Measurements from ENCODE around the gene A2M. TPM values are rescaled to one million over a fixed set of nuclear protein-coding genes. Genes with fewer than 3 reads are reported as not detected.

Gene A2M
- total RNA-seq, 1 experiment from 2014 or later: 1.9 TPM

DNA sequence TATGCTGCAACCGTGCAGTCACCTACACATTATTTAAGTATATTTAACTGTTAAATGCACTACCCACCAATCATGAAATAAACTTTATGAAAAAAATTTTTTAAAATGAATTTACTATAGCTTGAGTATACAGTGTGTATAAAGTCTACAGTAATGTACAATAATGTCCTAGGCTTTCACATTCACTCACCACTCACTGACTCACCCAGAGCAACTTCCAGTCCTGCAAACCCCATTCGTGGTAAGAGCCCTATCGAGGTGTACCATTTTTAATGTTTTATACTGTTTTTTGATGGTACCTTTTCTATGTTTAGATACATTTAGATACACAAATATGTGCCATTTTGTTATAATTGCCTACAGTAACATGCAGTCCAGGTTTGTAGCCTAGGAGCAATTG, 78.3 kb downstream of the A2M start:
- ATAC-seq (no peak), DNase-seq (ENCODE audit: low spot score) (no peak)
- H3K27me3 Mint-ChIP-seq (ENCODE audit: low read depth): no peaks in the 10 kb centered on the region; the same call in 1 of the 2 replicates
- no peak overlapping the region for H3K27ac Mint-ChIP-seq
- ChIA-PET CTCF (interaction anchor here (1.4 to 3.8 kb wide), 4 partner anchors 11 to 88 kb away, joined by 3 to 36 read pairs (median 4); partner anchors contain the start of gene M6PR), POLR2A (no interaction called here)
- H3K36me3 Mint-ChIP-seq: peaks cover 7% of the 10 kb centered on the region
- H3K4me3 Mint-ChIP-seq: no peak overlapping the region
- peaks cover 9% of the 10 kb centered on the region for H3K9me3 Mint-ChIP-seq
- no peak for TF ChIP-seq TP53 (CRISPR knock-in tag; IDR thresholded peaks at IDR 0.05)
- TF ChIP-seq, protein P1, sequence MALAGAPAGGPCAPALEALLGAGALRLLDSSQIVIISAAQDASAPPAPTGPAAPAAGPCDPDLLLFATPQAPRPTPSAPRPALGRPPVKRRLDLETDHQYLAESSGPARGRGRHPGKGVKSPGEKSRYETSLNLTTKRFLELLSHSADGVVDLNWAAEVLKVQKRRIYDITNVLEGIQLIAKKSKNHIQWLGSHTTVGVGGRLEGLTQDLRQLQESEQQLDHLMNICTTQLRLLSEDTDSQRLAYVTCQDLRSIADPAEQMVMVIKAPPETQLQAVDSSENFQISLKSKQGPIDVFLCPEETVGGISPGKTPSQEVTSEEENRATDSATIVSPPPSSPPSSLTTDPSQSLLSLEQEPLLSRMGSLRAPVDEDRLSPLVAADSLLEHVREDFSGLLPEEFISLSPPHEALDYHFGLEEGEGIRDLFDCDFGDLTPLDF (CRISPR knock-in tag; IDR thresholded peaks at IDR 0.05): no peak
- TF ChIP-seq, protein P2, sequence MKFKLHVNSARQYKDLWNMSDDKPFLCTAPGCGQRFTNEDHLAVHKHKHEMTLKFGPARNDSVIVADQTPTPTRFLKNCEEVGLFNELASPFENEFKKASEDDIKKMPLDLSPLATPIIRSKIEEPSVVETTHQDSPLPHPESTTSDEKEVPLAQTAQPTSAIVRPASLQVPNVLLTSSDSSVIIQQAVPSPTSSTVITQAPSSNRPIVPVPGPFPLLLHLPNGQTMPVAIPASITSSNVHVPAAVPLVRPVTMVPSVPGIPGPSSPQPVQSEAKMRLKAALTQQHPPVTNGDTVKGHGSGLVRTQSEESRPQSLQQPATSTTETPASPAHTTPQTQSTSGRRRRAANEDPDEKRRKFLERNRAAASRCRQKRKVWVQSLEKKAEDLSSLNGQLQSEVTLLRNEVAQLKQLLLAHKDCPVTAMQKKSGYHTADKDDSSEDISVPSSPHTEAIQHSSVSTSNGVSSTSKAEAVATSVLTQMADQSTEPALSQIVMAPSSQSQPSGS (CRISPR knock-in tag; IDR thresholded peaks at IDR 0.05; ENCODE audit: borderline replicate concordance, low read depth): no peak
- no peak for TF ChIP-seq FOXJ3 (CRISPR knock-in tag; IDR thresholded peaks at IDR 0.05; ENCODE audit: borderline replicate concordance)
- no peak for TF ChIP-seq NR1H2 (CRISPR knock-in tag; IDR thresholded peaks at IDR 0.05)
- no peak for TF ChIP-seq GRHL2 (CRISPR knock-in tag; IDR thresholded peaks at IDR 0.05; ENCODE audit: insufficient replicate concordance, severe bottlenecking)
- TF ChIP-seq, protein P3, sequence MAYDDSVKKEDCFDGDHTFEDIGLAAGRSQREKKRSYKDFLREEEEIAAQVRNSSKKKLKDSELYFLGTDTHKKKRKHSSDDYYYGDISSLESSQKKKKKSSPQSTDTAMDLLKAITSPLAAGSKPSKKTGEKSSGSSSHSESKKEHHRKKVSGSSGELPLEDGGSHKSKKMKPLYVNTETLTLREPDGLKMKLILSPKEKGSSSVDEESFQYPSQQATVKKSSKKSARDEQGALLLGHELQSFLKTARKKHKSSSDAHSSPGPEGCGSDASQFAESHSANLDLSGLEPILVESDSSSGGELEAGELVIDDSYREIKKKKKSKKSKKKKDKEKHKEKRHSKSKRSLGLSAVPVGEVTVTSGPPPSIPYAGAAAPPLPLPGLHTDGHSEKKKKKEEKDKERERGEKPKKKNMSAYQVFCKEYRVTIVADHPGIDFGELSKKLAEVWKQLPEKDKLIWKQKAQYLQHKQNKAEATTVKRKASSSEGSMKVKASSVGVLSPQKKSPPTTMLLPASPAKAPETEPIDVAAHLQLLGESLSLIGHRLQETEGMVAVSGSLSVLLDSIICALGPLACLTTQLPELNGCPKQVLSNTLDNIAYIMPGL (CRISPR knock-in tag; IDR thresholded peaks at IDR 0.05): no peak
- TF ChIP-seq, protein P4, sequence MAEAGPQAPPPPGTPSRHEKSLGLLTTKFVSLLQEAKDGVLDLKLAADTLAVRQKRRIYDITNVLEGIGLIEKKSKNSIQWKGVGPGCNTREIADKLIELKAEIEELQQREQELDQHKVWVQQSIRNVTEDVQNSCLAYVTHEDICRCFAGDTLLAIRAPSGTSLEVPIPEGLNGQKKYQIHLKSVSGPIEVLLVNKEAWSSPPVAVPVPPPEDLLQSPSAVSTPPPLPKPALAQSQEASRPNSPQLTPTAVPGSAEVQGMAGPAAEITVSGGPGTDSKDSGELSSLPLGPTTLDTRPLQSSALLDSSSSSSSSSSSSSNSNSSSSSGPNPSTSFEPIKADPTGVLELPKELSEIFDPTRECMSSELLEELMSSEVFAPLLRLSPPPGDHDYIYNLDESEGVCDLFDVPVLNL (CRISPR knock-in tag; IDR thresholded peaks at IDR 0.05; ENCODE audit: borderline replicate concordance, low read depth): no peak
- TF ChIP-seq, protein P5, sequence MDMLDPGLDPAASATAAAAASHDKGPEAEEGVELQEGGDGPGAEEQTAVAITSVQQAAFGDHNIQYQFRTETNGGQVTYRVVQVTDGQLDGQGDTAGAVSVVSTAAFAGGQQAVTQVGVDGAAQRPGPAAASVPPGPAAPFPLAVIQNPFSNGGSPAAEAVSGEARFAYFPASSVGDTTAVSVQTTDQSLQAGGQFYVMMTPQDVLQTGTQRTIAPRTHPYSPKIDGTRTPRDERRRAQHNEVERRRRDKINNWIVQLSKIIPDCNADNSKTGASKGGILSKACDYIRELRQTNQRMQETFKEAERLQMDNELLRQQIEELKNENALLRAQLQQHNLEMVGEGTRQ (CRISPR knock-in tag; IDR thresholded peaks at IDR 0.05): no peak
- TF ChIP-seq ELF4 (CRISPR knock-in tag; IDR thresholded peaks at IDR 0.05; ENCODE audit: low read depth): no peak
- TF ChIP-seq ZNF121 (CRISPR knock-in tag; IDR thresholded peaks at IDR 0.05): no peak
- no peak for TF ChIP-seq ZBTB21 (CRISPR knock-in tag; IDR thresholded peaks at IDR 0.05; ENCODE audit: borderline replicate concordance)
- TF ChIP-seq NFYB (CRISPR knock-in tag; conservative IDR thresholded peaks at IDR 0.05; ENCODE audit: low read depth): no peak
- H3K4me1 Mint-ChIP-seq: no peaks in the 10 kb centered on the region

DNA sequence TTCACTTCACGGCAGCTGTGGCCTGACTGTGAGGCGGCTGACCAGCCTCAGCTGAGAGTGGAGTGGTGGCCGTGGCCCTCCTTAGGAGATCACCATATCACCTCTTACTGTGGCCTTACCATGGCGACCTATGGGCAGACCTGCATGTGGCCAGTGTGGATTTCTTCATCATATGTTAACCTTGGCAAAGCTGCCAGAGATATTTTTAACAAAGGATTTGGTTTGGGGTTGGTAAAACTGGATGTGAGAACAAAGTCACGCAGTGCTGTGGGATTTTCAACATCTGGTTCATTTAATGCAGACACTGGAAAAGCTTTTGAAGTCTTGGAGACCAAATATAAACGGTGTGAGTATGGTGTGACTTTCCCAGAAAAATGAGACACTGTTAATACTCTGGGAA, 79.5 kb downstream of the A2M start:
- Mint-ChIP-seq H3K4me1 (no peaks in the 10 kb centered on the region), H3K4me3 (no peak overlapping the region)
- no peak for ATAC-seq

More for the DNA sequence above, 79.5 kb downstream of the A2M start:
- no peak for DNase-seq (ENCODE audit: low spot score)
- Mint-ChIP-seq H3K27me3 (ENCODE audit: low read depth) (no peaks in the 10 kb centered on the region; the same call in 1 of the 2 replicates), H3K36me3 (peaks cover 7% of the 10 kb centered on the region), H3K9me3 (peaks cover 9% of the 10 kb centered on the region), H3K27ac (no peak overlapping the region)
- ChIA-PET POLR2A (interaction anchor here (0.5 kb wide), 1 partner anchor 93 kb away, joined by 5 read pairs; no protein-coding TSS in a partner anchor), CTCF (interaction anchor here (0.8 to 3.8 kb wide), 4 partner anchors 13 to 94 kb away, joined by 3 to 36 read pairs (median 3); partner anchors contain the start of gene M6PR)
- TF ChIP-seq RELA (CRISPR knock-in tag; IDR thresholded peaks at IDR 0.05; ENCODE audit: borderline replicate concordance) (no peak), NFE2L1 (CRISPR knock-in tag; IDR thresholded peaks at IDR 0.05) (no peak), ZNF232 (CRISPR knock-in tag; IDR thresholded peaks at IDR 0.05) (no peak), FOXP1 (CRISPR knock-in tag; IDR thresholded peaks at IDR 0.05; ENCODE audit: borderline replicate concordance) (no peak)
- TF ChIP-seq, protein P6, sequence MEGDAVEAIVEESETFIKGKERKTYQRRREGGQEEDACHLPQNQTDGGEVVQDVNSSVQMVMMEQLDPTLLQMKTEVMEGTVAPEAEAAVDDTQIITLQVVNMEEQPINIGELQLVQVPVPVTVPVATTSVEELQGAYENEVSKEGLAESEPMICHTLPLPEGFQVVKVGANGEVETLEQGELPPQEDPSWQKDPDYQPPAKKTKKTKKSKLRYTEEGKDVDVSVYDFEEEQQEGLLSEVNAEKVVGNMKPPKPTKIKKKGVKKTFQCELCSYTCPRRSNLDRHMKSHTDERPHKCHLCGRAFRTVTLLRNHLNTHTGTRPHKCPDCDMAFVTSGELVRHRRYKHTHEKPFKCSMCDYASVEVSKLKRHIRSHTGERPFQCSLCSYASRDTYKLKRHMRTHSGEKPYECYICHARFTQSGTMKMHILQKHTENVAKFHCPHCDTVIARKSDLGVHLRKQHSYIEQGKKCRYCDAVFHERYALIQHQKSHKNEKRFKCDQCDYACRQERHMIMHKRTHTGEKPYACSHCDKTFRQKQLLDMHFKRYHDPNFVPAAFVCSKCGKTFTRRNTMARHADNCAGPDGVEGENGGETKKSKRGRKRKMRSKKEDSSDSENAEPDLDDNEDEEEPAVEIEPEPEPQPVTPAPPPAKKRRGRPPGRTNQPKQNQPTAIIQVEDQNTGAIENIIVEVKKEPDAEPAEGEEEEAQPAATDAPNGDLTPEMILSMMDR (IDR thresholded peaks at IDR 0.05): no peak

Measured in WTC11 (cell line).